Stimulated activated CD8-positive, alpha-beta memory T cell treated with anti-CD3 and anti-CD28 coated beads, Interleukin-7, amount 100 ng/mL, for 24 hours (primary cell): ENCODE measurements around the gene ANXA1.

Source experiments
- DNase-seq: peaks from one replicate; pipeline ENCODE4 v3.0.0-alpha.2; 2020; ENCODE audit warnings: low read depth

Gene ANXA1

GRCh38 chr9:73138516-73138915 lies 13.1 kb upstream of the ANXA1 start:
- no peak for DNase-seq

DNA sequence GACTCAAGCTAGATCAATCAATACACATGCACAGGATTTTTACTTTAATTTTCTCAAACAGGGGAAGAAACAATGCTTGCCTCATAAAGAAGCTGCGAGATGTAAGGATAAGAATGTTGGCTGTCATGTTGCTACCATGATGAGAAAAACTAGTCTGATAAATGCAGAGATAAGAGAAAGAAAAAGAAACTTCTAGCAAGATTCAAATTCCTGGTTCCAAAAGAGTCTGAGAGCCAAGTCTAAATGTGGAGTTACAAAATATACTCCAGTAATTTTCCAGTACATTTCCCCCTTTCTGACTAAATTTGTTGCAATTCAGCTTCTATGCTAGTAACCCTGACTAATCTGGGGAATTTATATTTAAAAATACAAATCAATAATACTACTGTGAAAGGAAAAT lies 10.4 kb upstream of the ANXA1 start:
- DNase-seq: no peak

GRCh38 chr9:73143711-73144328 lies 7.8 kb upstream of the ANXA1 start:
- DNase-seq: no peak

DNA sequence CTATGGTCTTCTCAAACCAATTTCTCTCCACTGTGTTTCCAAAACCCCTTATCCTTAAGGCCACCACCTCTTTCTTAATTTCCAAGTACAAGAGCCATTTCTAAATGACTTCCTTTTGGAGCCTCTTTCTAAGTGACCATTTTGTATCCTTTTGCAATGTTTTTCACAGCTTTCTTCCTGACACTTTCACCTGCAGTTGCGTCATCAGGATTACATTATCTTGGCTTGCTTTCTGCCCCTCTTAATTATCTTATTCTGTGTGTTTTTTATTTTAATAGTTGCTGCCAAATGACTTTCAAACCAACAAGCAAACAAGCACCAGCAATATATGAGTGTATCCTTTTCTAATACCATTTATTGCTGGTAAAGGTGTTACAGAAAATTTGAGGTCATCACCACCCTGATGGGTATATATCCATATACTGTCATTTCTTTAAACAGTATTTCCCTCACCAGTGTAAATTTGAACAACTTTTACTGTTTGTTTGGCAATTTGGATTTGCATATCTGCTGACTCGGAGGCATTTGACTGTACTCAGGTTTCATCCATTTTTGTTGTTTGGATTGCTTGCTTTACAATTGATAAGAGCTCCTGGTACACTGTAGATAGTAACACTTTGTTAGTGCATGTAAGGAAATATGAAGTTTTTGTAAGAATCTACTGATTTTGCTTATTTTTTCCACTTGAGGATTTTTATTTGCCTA lies 5.4 kb upstream of the ANXA1 start:
- no peak for DNase-seq

DNA sequence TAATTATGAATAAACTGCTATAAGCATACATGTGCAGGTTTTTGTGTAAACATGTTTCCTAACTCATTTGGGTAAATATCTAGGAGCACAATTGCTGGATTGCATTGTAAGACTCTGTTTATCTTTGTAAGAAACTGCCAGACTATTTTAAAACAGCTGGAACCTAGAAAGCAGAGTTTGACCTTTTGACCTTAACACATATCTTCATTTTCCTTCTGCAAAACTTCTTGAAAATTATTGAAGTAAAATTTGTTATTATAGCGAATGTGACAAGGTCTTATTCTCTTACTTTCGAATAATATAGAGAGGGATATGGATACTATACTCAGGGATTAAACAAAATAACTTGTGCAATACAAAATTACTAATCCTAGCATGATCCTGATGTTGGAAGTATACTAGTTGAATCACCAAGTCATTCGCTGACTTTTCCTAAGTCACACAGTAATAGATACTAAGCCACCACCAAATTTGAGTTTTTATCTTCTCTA lies 3.2 kb upstream of the ANXA1 start:
- no peak for DNase-seq

DNA sequence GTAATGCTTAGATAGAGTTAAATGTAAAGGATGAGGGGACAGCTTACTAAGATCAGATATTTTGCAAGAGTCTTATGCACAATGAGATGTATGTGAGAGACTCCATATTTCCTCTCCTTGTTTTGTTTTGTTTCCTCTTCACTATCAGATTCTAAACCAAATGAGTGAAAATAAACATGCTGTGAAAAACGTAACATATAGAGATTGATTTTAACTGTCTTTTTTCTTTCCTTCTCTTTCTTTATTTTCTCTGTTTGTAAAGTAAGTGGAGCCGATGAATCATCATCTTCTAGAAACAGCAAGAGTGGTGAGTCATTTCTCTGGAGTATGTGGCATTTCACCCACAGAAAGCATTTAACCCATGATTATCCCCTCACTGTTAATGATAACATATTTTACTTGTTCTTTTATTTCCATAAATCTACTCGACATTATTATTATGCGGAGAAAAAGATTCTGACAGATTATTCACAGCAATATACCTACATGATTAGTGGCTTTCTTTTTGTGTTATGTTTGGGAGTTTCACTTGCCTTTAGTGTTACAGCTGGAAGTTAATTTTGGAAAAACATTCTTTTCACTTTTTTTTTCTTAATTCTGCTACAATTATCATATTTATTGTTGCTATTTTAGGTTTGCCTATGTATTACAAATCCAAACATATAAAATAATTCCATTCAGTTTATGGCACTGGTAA lies 2.1 kb upstream of the ANXA1 start:
- DNase-seq: no peak

- DNase-seq: no peak
Observed at GRCh38 chr9:73152543-73152844, 829 bp downstream of the ANXA1 start.

- no peak for DNase-seq
Observed at GRCh38 chr9:73152953-73153352, 1.3 kb downstream of the ANXA1 start.

DNA sequence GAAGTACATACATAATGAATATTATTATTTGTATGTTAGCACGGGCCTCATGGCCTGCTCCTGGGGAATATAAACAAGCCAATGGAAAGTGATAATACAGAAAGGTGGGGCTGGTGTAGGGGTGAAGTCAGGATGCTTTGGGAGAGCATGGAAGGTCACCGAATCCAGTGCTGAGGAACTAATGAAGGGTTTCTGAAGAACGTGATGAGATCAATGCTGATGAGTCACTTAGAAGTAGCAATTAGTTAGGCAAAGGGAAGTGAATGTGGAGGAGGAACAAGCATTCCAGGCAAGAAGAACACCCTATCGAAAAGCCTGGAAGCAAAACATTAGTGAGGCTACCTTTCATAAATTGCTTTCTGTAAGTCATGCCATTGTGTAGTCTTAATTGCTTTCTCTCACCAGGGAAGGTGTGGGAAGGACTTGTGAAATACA lies 2.1 kb downstream of the ANXA1 start:
- no peak for DNase-seq

DNA sequence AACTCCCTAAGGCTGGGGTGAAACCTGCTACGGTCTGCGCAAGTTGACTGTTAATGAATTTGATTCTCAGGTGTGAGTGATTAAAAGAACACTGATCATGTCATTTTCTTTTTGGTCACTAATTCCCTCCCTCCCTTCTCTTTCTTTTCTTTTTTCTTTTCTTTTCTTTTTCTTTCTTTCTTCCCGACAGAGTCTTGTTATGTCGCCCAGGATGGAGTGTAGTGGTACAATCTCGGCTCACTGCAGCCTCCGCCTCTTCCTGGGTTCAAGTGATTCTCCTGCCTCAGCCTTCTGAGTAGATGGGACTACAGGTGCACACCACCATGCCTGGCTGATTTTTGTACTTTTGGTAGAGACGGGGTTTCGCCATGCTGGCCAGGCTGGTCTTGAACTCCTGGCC lies 2.6 kb downstream of the ANXA1 start:
- no peak for DNase-seq

DNA sequence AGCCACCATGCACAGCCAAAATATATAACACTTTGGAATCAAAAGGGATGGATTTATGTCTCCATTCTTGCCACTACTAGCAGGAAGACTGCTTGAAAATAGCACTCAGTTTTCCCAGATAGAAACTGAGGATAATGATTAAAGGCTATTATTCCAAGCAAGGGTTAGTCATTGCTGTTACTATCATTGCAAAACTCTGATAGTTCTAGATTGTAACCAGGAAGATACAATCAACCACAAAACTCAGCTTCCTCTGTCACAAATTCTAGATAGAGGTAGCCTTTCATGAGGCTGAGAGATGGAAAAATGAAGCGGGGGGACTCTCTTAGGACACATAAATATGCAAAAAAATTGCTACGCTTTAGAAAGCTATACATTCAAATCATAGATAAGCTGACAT lies 3.1 kb downstream of the ANXA1 start:
- DNase-seq: no peak

DNA sequence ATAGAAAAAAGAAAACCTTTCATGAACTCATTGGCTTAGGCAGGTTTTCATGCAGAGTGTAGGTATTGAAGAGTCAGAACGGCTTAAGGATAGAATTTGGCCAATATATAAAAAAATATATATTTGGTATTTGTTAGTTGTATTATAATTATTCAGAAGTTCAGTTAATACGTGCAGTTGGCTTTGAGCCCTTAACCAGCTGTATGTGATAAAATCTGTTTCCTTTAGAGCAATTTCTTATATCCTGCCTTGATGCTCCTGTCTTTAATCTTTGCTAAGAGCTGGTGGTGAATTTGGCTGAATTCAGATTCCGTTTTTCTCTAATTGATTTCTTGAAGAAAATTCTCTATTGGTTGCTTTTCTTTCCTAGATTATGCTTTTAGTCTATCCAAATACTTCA lies 3.7 kb downstream of the ANXA1 start:
- no peak for DNase-seq

- DNase-seq: no peak
Observed at GRCh38 chr9:73155968-73156864, 4.6 kb downstream of the ANXA1 start.

DNA sequence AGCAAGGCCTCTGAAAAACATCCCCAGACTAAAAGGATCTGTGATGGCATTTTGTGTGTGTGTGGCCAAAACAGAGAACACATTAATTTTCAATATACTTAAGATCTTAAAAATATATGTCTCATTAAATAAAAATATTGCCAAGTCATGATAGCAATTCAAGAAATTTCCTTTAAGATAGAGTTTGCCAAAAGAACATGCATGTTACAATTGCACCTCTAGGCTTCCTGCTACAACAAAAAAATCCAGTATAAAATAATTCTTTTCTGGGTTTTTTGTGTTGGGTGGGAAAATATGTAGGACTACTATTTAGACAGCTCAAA lies 5.2 kb downstream of the ANXA1 start:
- no peak for DNase-seq

DNA sequence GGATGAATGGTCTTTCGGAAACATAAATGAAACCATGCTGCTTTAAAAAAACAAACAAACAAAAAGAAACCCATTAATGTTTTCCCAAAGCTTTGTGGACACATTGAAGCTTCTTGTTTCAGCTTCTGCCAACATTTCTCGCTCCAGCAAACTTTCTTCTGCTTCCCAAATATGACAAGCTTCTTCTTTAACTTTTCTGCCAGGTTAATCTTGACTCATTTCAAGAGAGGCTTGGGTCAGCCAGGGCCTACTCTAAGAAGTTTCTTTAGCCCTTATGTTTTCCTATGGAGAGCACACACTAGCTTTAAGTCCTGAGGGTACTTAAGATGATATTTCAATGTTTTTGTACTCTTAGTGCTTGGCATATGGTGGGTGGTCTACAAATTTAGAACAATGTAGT lies 6.1 kb downstream of the ANXA1 start:
- no peak for DNase-seq

GRCh38 chr9:73158723-73159122 lies 7.1 kb downstream of the ANXA1 start:
- DNase-seq: no peak

DNA sequence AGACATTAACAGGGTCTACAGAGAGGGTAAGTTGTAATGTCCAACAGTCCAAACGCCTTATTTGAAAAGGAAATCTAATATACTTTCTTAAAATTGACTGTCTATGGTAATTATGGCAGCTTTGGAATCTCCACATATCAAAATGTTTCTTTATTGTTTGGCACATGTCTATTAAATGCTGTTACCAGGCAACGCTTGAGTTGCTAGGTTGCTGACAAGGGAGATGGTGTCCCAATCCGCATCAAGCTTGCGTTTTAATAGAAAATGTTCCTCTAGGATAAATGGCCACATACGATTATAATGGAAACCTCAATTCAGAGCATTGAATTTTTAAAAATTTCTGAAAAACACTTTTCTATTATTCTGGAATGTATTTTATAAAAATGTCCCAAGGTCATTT lies 9.2 kb downstream of the ANXA1 start:
- DNase-seq: no peak

- no peak for DNase-seq
Observed at GRCh38 chr9:73162987-73163768, 11.5 kb downstream of the ANXA1 start.

DNA sequence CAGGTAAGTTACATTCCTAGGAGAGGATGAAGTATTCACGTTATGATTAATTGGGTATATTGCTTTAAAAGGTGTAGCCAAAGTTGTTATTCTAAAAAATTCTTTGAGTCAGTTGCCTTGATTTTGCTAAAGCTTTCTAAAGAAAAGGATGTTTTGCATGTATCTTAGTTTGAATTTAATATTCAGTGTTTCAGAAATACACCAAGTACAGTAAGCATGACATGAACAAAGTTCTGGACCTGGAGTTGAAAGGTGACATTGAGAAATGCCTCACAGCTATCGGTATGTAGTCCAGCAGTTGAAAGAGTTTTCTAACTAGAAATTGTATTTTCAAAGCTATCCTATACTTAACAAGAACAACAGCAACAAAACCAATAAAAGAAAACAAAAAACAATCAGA lies 14.2 kb downstream of the ANXA1 start:
- DNase-seq: no peak

GRCh38 chr9:73166468-73166867 lies 14.8 kb downstream of the ANXA1 start:
- no peak for DNase-seq

- DNase-seq: no peak
Observed at GRCh38 chr9:73167614-73168013, 15.9 kb downstream of the ANXA1 start.
